ENCODE data around the gene PGAP6. TPM values are rescaled to one million over a fixed set of nuclear protein-coding genes. Genes with fewer than 3 reads are reported as not detected.
"Not testable (repeated sequence)": the region's sequence is repeated elsewhere in the genome, so short reads cannot be mapped to it uniquely, and the experiment has no call there.

The PGAP6 gene
- total RNA-seq, 1 experiment from 2014 or later, result 128 TPM

DNA sequence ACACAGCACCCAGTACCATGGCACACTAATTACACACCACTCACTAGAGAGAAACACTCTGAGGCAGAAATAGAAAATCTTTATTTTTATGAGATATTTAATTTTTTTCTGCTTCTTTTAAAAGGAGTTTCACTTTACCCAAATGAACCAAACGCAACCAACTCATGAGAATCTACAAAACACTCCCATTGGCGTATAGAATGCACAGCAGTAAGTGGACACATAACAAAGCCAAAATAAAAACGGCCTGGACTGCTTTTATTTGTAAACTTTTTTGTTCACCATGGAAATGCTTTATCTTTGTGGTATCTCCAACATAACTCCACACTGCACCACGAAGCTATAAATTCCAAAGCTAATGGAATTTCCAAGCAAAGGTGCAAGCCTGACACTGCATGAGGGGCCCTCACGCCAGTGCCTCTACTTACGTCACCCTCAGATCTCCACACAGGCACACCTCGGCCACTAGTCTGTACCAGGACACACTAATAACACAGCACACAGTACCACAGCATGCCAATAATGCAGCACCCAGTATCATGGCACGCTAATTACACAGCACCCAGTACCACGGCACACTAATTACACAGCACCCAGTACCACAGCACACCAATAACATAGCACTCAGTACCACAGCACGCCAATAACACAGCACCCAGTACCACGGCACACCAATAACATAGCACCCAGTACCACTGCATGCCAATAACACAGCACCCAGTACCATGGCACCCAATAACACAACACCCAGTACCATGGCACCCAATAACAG, 46.7 kb downstream of the PGAP6 start:
- POLR2A ChIA-PET; intact Hi-C loops (cut with micrococcal nuclease; ENCODE audit: unreplicated experiment); in situ Hi-C loops (cut with HindIII; ENCODE audit: low pct_unique_long_range_greater_than_20kb, low sequenced_read_pairs); ATAC-seq; H3K36me3 ChIP-seq (ENCODE audit: control insufficient read depth, insufficient read depth, low read length); CTCF ChIA-PET; H3K9me3 ChIP-seq (ENCODE audit: control insufficient read depth, insufficient read depth, low read depth, low read length); H3K4me3 ChIP-seq (ENCODE audit: low read depth in 2 of 2, low read length in 2 of 2); H3K27me3 ChIP-seq (ENCODE audit: control insufficient read depth, insufficient read depth, low read length); BruUV-seq (replicated peaks); DNase-seq (ENCODE audit: low read depth, low spot score): not testable (repeated sequence)
- H3K27ac ChIP-seq (ENCODE audit: low read length), result peak overlapping the region; percentile 52; the same call in 1 of the 2 replicates
- H3K4me1 ChIP-seq (ENCODE audit: control insufficient read depth, insufficient read depth, low read length), result peaks cover 27% of the 10 kb centered on the region

DNA sequence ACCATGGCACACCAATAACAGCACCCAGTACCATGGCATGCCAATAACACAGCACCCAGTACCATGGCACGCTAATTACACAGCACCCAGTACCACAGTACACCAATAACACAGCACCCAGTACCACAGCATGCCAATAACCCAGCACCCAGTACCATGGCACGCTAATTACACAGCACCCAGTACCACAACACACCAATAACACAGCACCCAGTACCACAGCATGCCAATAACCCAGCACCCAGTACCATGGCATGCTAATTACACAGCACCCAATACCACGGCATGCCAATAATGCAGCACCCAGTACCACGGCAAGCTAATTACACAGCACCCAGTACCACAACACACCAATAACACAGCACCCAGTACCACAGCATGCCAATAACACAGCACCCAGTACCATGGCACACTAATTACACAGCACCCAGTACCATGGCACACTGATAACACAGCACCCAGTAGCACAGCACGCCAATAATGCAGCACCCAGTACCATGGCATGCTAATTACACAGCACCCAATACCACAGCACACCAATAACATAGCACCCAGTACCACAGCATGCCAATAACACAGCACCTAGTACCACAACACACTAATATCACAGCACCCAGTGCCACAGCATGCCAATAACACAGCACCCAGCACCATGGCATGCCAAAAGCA, 47.5 kb downstream of the PGAP6 start:
- BruUV-seq (replicated peaks); H3K4me3 ChIP-seq (ENCODE audit: low read depth in 2 of 2, low read length in 2 of 2); CTCF ChIA-PET; H3K27me3 ChIP-seq (ENCODE audit: control insufficient read depth, insufficient read depth, low read length); in situ Hi-C loops (cut with HindIII; ENCODE audit: low pct_unique_long_range_greater_than_20kb, low sequenced_read_pairs); H3K36me3 ChIP-seq (ENCODE audit: control insufficient read depth, insufficient read depth, low read length); H3K27ac ChIP-seq (ENCODE audit: low read length); intact Hi-C loops (cut with micrococcal nuclease; ENCODE audit: unreplicated experiment); POLR2A ChIA-PET; H3K9me3 ChIP-seq (ENCODE audit: control insufficient read depth, insufficient read depth, low read depth, low read length); DNase-seq (ENCODE audit: low read depth, low spot score); ATAC-seq: not testable (repeated sequence)
- H3K4me1 ChIP-seq (ENCODE audit: control insufficient read depth, insufficient read depth, low read length), result peaks cover 27% of the 10 kb centered on the region

GRCh38 chr16:333406-334094, 48.2 kb downstream of the PGAP6 start:
- ChIA-PET CTCF (no interaction called here), POLR2A (no interaction called here)
- in situ Hi-C loops (cut with HindIII; ENCODE audit: low pct_unique_long_range_greater_than_20kb, low sequenced_read_pairs), result no loop called here
- DNase-seq (ENCODE audit: low read depth, low spot score) (no peak), ATAC-seq (0 out of 2 replicates have a peak, but pooled peaks have one; percentile 19)
- TF ChIP-seq TCF7L2 (IDR thresholded peaks at IDR 0.05; ENCODE audit: low read depth, low read length), result no peak
- no peak for TF ChIP-seq SIN3A (IDR thresholded peaks at IDR 0.05; ENCODE audit: borderline replicate concordance, insufficient read depth, low read depth, low read length)
- TF ChIP-seq CTCF (IDR thresholded peaks at IDR 0.05), result no peak
- no peaks in the 10 kb centered on the region for H3K9me3 ChIP-seq (ENCODE audit: control insufficient read depth, insufficient read depth, low read depth, low read length)
- intact Hi-C loops (cut with micrococcal nuclease; ENCODE audit: unreplicated experiment), result no loop called here
- H3K27me3 ChIP-seq (ENCODE audit: control insufficient read depth, insufficient read depth, low read length), result no peaks in the 10 kb centered on the region
- H3K36me3 ChIP-seq (ENCODE audit: control insufficient read depth, insufficient read depth, low read length), result no peaks in the 10 kb centered on the region
- peaks cover 27% of the 10 kb centered on the region for H3K4me1 ChIP-seq (ENCODE audit: control insufficient read depth, insufficient read depth, low read length)
- no peak overlapping the region for H3K4me3 ChIP-seq (ENCODE audit: low read depth in 2 of 2, low read length in 2 of 2)
- no peak overlapping the region; the same call in 1 of the 2 replicates for H3K27ac ChIP-seq (ENCODE audit: low read length)
- BruUV-seq (replicated peaks), result no TSS peak

GRCh38 chr16:331181-331814, 50.5 kb downstream of the PGAP6 start:
- POLR2A ChIA-PET; H3K9me3 ChIP-seq (ENCODE audit: control insufficient read depth, insufficient read depth, low read depth, low read length); in situ Hi-C loops (cut with HindIII; ENCODE audit: low pct_unique_long_range_greater_than_20kb, low sequenced_read_pairs); BruUV-seq (replicated peaks); ATAC-seq; H3K36me3 ChIP-seq (ENCODE audit: control insufficient read depth, insufficient read depth, low read length); H3K4me3 ChIP-seq (ENCODE audit: low read depth in 2 of 2, low read length in 2 of 2); DNase-seq (ENCODE audit: low read depth, low spot score); intact Hi-C loops (cut with micrococcal nuclease; ENCODE audit: unreplicated experiment); CTCF ChIA-PET; H3K27me3 ChIP-seq (ENCODE audit: control insufficient read depth, insufficient read depth, low read length): not testable (repeated sequence)
- peaks cover 41% of the 10 kb centered on the region for H3K4me1 ChIP-seq (ENCODE audit: control insufficient read depth, insufficient read depth, low read length)
- H3K27ac ChIP-seq (ENCODE audit: low read length), result peak overlapping the region; percentile 60
